ENCODE data around the gene HAGHL. TPM values are rescaled to one million over a fixed set of nuclear protein-coding genes. Genes with fewer than 3 reads are reported as not detected.

Gene HAGHL
- 14.1 and 16.3 TPM in 2 replicates for total RNA-seq
- 3.1 and 3.7 TPM in 2 replicates for polyA plus RNA-seq
- 7.8 and 9.6 TPM in 2 replicates for polyA plus RNA-seq (2012)
- 1.3 and 8.7 TPM in 2 replicates for polyA minus RNA-seq (ENCODE audit: low replicate concordance)

DNA sequence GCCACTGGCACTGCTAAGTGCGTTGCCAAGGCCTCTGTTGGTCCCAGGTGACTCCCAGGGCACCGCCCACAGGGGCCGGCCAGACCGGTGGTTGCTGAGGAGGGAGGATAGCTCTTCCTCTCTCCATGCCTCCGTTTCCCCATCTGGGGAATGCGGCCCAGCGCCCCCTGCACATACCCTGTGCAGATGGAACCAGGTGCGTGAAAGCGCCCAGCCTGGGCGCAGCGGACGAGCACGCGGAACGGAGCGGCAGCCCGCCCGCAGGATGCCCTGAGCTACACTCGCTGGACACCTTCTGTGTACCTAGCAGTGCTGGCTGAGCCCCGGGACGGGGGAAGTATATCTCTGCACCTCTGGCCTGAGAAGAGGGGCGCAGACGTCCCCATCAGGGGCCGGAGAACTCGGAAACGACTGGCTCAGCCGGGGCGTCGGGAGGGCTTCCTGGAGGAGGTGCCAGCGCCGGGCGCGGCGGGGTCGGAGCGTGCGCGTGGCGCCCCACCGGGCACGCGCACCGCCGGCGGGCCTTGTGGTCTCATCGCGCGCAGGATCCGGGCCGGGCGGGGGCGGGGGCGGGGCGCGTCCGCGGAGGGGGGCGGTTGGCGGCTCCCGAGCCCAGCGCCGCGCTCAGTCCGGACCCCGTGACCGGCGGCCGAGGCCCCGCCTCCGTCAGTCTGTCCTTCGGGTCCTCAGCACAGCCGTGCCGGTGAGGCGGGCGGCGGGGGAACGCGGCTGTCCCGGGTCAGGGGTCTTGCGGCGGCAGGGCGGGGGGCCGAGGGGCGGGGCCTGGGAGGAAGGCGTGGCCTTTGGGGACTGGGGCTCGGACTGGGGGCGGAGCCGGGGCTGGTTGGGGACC, at the start of gene HAGHL, which contains the start of gene CCDC78:
Gene HAGHL (plus strand): TSS at position 669 of the 853 bp plus-strand sequence. CDS start 404 bp downstream, outside the sequence.
Gene CCDC78 (minus strand): TSS at position 6 of the 853 bp plus-strand sequence. CDS start 76 bp downstream, outside the sequence.
- H3K79me2 ChIP-seq (ENCODE audit: control insufficient read depth, insufficient read depth, low read length) = no peaks in the 10 kb centered on the region
- H3K9ac ChIP-seq (ENCODE audit: insufficient read depth, low read length) = peak within 1 kb of the TSS; percentile 40
- H3K27ac ChIP-seq (ENCODE audit: insufficient read depth, low read length) = no peak within 1 kb of the TSS
- H3K9me3 ChIP-seq (ENCODE audit: control insufficient read depth, insufficient read depth, low read depth, low read length) = no peaks in the 10 kb centered on the region
- no peaks in the 10 kb centered on the region for H4K20me1 ChIP-seq (ENCODE audit: control insufficient read depth, extremely low read depth, insufficient read depth, low read length)
- peak within 1 kb of the TSS; percentile 48 to 75 (median 61) for H3K4me3 ChIP-seq (replicated peaks in 1 of 4; ENCODE audit: control extremely low read depth in 1 of 4, insufficient read depth in 1 of 4, low read depth in 3 of 4, low read length in 4 of 4)
- H3K4me1 ChIP-seq (ENCODE audit: control insufficient read depth, extremely low read depth, insufficient read depth, low read length) = no peaks in the 10 kb centered on the region
- H3K4me2 ChIP-seq (ENCODE audit: extremely low read depth, insufficient read depth, low read length) = peak within 1 kb of the TSS; percentile 83
- TF ChIP-seq, protein P1, sequence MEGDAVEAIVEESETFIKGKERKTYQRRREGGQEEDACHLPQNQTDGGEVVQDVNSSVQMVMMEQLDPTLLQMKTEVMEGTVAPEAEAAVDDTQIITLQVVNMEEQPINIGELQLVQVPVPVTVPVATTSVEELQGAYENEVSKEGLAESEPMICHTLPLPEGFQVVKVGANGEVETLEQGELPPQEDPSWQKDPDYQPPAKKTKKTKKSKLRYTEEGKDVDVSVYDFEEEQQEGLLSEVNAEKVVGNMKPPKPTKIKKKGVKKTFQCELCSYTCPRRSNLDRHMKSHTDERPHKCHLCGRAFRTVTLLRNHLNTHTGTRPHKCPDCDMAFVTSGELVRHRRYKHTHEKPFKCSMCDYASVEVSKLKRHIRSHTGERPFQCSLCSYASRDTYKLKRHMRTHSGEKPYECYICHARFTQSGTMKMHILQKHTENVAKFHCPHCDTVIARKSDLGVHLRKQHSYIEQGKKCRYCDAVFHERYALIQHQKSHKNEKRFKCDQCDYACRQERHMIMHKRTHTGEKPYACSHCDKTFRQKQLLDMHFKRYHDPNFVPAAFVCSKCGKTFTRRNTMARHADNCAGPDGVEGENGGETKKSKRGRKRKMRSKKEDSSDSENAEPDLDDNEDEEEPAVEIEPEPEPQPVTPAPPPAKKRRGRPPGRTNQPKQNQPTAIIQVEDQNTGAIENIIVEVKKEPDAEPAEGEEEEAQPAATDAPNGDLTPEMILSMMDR (conservative IDR thresholded peaks at IDR 0.05 in 1 of 2, IDR thresholded peaks at IDR 0.05 in 1 of 2; ENCODE audit: low read depth in 1 of 2, low read length in 2 of 2) = no peak
- TF ChIP-seq EZH2 (IDR thresholded peaks at IDR 0.05; ENCODE audit: low read length, missing control alignments) = no peak
- H3K27me3 ChIP-seq (ENCODE audit: control insufficient read depth, insufficient read depth, low read length) = no peaks in the 10 kb centered on the region
- peaks cover 10% of the 10 kb centered on the region for H3K36me3 ChIP-seq (ENCODE audit: control insufficient read depth, insufficient read depth, low read length)
- peak; percentile 24 to 40 for DNase-seq (ENCODE audit: low read depth in 2 of 2)
- H2AFZ ChIP-seq (ENCODE audit: low read length) = no peak within 1 kb of the TSS

DNA sequence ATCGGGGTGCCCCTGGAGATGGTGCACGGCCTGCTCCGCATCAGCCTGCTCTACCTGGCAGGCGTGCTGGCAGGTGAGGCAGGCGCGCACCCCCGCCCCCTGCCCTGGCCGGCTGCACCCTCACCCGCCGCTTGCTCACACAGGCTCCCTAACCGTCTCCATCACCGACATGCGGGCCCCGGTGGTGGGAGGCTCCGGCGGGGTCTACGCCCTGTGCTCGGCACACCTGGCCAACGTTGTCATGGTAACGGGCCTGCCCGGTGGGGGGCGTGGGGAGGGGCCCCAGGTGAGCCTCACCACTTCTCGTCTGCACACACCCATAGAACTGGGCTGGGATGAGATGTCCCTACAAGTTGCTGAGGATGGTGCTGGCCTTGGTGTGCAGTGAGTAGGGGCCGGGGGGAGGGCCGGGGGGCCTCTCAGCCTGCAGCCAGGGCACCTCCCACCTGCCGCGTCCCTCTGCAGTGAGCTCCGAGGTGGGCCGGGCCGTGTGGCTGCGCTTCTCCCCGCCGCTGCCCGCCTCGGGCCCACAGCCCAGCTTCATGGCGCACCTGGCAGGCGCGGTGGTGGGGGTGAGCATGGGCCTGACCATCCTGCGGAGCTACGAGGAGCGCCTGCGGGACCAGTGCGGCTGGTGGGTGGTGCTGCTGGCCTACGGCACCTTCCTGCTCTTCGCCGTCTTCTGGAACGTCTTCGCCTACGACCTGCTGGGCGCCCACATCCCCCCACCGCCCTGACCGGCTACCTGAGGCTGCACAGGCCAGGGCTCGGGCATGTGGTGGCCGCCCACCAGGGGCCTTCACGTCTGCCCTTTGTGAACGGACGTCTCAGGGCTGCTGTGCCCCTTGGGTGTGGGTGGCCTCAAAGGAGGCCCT, 49.4 kb upstream of the HAGHL start:
- H2AFZ ChIP-seq (ENCODE audit: low read length) = no peak overlapping the region
- H3K4me2 ChIP-seq (ENCODE audit: extremely low read depth, insufficient read depth, low read length) = no peak overlapping the region
- H3K4me3 ChIP-seq (replicated peaks in 1 of 4; ENCODE audit: control extremely low read depth in 1 of 4, insufficient read depth in 1 of 4, low read depth in 3 of 4, low read length in 4 of 4) = no peak overlapping the region
- no peak overlapping the region for H3K9ac ChIP-seq (ENCODE audit: insufficient read depth, low read length)
- H3K27ac ChIP-seq (ENCODE audit: insufficient read depth, low read length) = no peak overlapping the region
- H3K9me3 ChIP-seq (ENCODE audit: control insufficient read depth, insufficient read depth, low read depth, low read length) = no peaks in the 10 kb centered on the region
- no peaks in the 10 kb centered on the region for H4K20me1 ChIP-seq (ENCODE audit: control insufficient read depth, extremely low read depth, insufficient read depth, low read length)
- H3K4me1 ChIP-seq (ENCODE audit: control insufficient read depth, extremely low read depth, insufficient read depth, low read length) = peaks cover 16% of the 10 kb centered on the region
- no peaks in the 10 kb centered on the region for H3K27me3 ChIP-seq (ENCODE audit: control insufficient read depth, insufficient read depth, low read length)
- H3K36me3 ChIP-seq (ENCODE audit: control insufficient read depth, insufficient read depth, low read length) = peaks cover 16% of the 10 kb centered on the region
- TF ChIP-seq, protein P1 (conservative IDR thresholded peaks at IDR 0.05 in 1 of 2, IDR thresholded peaks at IDR 0.05 in 1 of 2; ENCODE audit: low read depth in 1 of 2, low read length in 2 of 2) = no peak
- no peak for TF ChIP-seq EZH2 (IDR thresholded peaks at IDR 0.05; ENCODE audit: low read length, missing control alignments)
- peaks cover 19% of the 10 kb centered on the region for H3K79me2 ChIP-seq (ENCODE audit: control insufficient read depth, insufficient read depth, low read length)
- no peak for DNase-seq (ENCODE audit: low read depth in 2 of 2)

Measured in fibroblast of lung (primary cell).